ENCODE measurements around the gene SLC16A9. TPM values are rescaled to one million over a fixed set of nuclear protein-coding genes. Genes with fewer than 3 reads are reported as not detected.
"Not testable (repeated sequence)": the region's sequence is repeated elsewhere in the genome, so short reads cannot be mapped to it uniquely, and the experiment has no call there.

Gene SLC16A9
- 10 to 100 TPM; 22.9 to 42.3 TPM for total RNA-seq
- long read RNA-seq, full-length matches to known transcripts: 56 of 75 reads
- long read RNA-seq, partial matches to known transcripts: 1 of 75 reads
- long read RNA-seq, other reads (novel, unspliced or antisense): 18 of 75 reads

GRCh38 chr10:59709395-59710125 lies at the start of gene SLC16A9:
Gene SLC16A9, minus strand, starts transcription at chr10:59709850. Its CDS starts 25,559 bp downstream, at chr10:59684291.
- intact Hi-C loops (cut with DNase I, micrococcal nuclease): no loop called here
- ATAC-seq (peak; percentile 86), DNase-seq (peak; percentile 75 to 80)

- intact Hi-C loops (cut with DNase I, micrococcal nuclease): no loop called here
- DNase-seq: no peak
Observed at GRCh38 chr10:59757966-59758365, 48.3 kb upstream of the SLC16A9 start.

GRCh38 chr10:59754951-59755350 lies 45.3 kb upstream of the SLC16A9 start:
- ATAC-seq (no peak), DNase-seq (no peak)

More at GRCh38 chr10:59757966-59758365, 48.3 kb upstream of the SLC16A9 start:
- ATAC-seq: no peak

GRCh38 chr10:59753267-59753666 lies 43.6 kb upstream of the SLC16A9 start, which contains the start of gene MRLN:
Gene MRLN, minus strand, starts transcription at chr10:59753455.
- intact Hi-C loops (cut with DNase I, micrococcal nuclease): no loop called here
- ATAC-seq (no peak), DNase-seq (no peak)

More at GRCh38 chr10:59754951-59755350, 45.3 kb upstream of the SLC16A9 start:
- intact Hi-C loops (cut with DNase I, micrococcal nuclease): no loop called here

- intact Hi-C loops (cut with DNase I, micrococcal nuclease): no loop called here
- ATAC-seq (no peak), DNase-seq (no peak)
Observed at GRCh38 chr10:59752278-59752940, 42.8 kb upstream of the SLC16A9 start.

- ATAC-seq: no peak
- intact Hi-C loops (cut with DNase I, micrococcal nuclease): no loop called here
- DNase-seq: no peak
Observed at GRCh38 chr10:59750155-59750945, 40.7 kb upstream of the SLC16A9 start.

GRCh38 chr10:59748834-59749233 lies 39.2 kb upstream of the SLC16A9 start:
- ATAC-seq (peak; percentile 95), DNase-seq (no peak)
- intact Hi-C loops (cut with DNase I, micrococcal nuclease): no loop called here

- no peak for DNase-seq
- peak; percentile 42 for ATAC-seq
- intact Hi-C loops (cut with DNase I, micrococcal nuclease): no loop called here
Observed at GRCh38 chr10:59745163-59745650, 35.6 kb upstream of the SLC16A9 start.

- ATAC-seq; DNase-seq; intact Hi-C loops (cut with DNase I, micrococcal nuclease): not testable (repeated sequence)
Observed at GRCh38 chr10:59744762-59745161, 35.1 kb upstream of the SLC16A9 start.

GRCh38 chr10:59744156-59744555 lies 34.5 kb upstream of the SLC16A9 start:
- intact Hi-C loops (cut with DNase I, micrococcal nuclease); ATAC-seq; DNase-seq: not testable (repeated sequence)

GRCh38 chr10:59741583-59741982 lies 31.9 kb upstream of the SLC16A9 start:
- intact Hi-C loops (cut with DNase I, micrococcal nuclease): no loop called here
- ATAC-seq (peak; percentile 77), DNase-seq (no peak)

GRCh38 chr10:59741048-59741447 lies 31.4 kb upstream of the SLC16A9 start:
- intact Hi-C loops (cut with DNase I, micrococcal nuclease): no loop called here

GRCh38 chr10:59736749-59737148 lies 27.1 kb upstream of the SLC16A9 start:
- intact Hi-C loops (cut with DNase I, micrococcal nuclease): no loop called here
- DNase-seq (no peak), ATAC-seq (peak; percentile 16)

More at GRCh38 chr10:59741048-59741447, 31.4 kb upstream of the SLC16A9 start:
- no peak for DNase-seq
- peak; percentile 39 for ATAC-seq

GRCh38 chr10:59735296-59735695 lies 25.6 kb upstream of the SLC16A9 start:
- ATAC-seq: no peak
- intact Hi-C loops (cut with DNase I, micrococcal nuclease): no loop called here
- DNase-seq: no peak

- intact Hi-C loops (cut with DNase I, micrococcal nuclease): no loop called here
- ATAC-seq (no peak), DNase-seq (no peak)
Observed at GRCh38 chr10:59734014-59734462, 24.4 kb upstream of the SLC16A9 start.

- DNase-seq; intact Hi-C loops (cut with DNase I, micrococcal nuclease); ATAC-seq: not testable (repeated sequence)
Observed at GRCh38 chr10:59733321-59734013, 23.8 kb upstream of the SLC16A9 start.

- intact Hi-C loops (cut with DNase I, micrococcal nuclease); DNase-seq; ATAC-seq: not testable (repeated sequence)
Observed at GRCh38 chr10:59732849-59733248, 23.2 kb upstream of the SLC16A9 start.

GRCh38 chr10:59729167-59729566 lies 19.5 kb upstream of the SLC16A9 start:
- DNase-seq; ATAC-seq; intact Hi-C loops (cut with DNase I, micrococcal nuclease): not testable (repeated sequence)
